Ecto neural progenitor cell (in vitro differentiated cells): Measurements from ENCODE around the gene CARM1.
"Not testable (repeated sequence)": the region's sequence is repeated elsewhere in the genome, so short reads cannot be mapped to it uniquely, and the experiment has no call there.

Experiments
- DNase-seq: peaks from one replicate; pipeline ENCODE4 v3.0.0-alpha.2; 2018; ENCODE audit warnings: low spot score

The CARM1 gene

GRCh38 chr19:10846500-10847202 is 24.7 kb upstream of the CARM1 start:
- DNase-seq = no peak

GRCh38 chr19:10848230-10848856 is 23.0 kb upstream of the CARM1 start, which contains the start of gene C19orf38:
TSS of gene C19orf38 (plus strand) at chr19:10848415. CDS start at chr19:10848509, 94 bp downstream.
- DNase-seq = no peak

- no peak for DNase-seq
Observed at GRCh38 chr19:10850631-10851030, 20.7 kb upstream of the CARM1 start.

GRCh38 chr19:10852098-10852800 is 19.1 kb upstream of the CARM1 start:
- no peak for DNase-seq

GRCh38 chr19:10852941-10853340 is 18.4 kb upstream of the CARM1 start:
- no peak for DNase-seq

GRCh38 chr19:10854350-10855089 is 16.8 kb upstream of the CARM1 start:
- DNase-seq = no peak

- no peak for DNase-seq
Observed at GRCh38 chr19:10855879-10856522, 15.4 kb upstream of the CARM1 start.

GRCh38 chr19:10856899-10857298 is 14.5 kb upstream of the CARM1 start:
- not testable (repeated sequence) for DNase-seq

GRCh38 chr19:10858204-10858828 is 13.0 kb upstream of the CARM1 start:
- DNase-seq = peak; percentile 61

- DNase-seq = peak; percentile 61
Observed at GRCh38 chr19:10861103-10861651, 10.2 kb upstream of the CARM1 start.

GRCh38 chr19:10862561-10863106 is 8.7 kb upstream of the CARM1 start:
- no peak for DNase-seq

- DNase-seq = peak; percentile 52
Observed at GRCh38 chr19:10863107-10863717, 8.1 kb upstream of the CARM1 start.

- DNase-seq = peak; percentile 89
Observed at GRCh38 chr19:10864538-10864899, 6.8 kb upstream of the CARM1 start.

GRCh38 chr19:10866495-10866894 is 4.9 kb upstream of the CARM1 start:
- no peak for DNase-seq

GRCh38 chr19:10868872-10869547 is 2.3 kb upstream of the CARM1 start:
- DNase-seq = no peak

GRCh38 chr19:10869872-10870311 is 1.5 kb upstream of the CARM1 start:
- DNase-seq = not testable (repeated sequence)

- no peak for DNase-seq
Observed at GRCh38 chr19:10870501-10870954, 825 bp upstream of the CARM1 start.

GRCh38 chr19:10871711-10872545 is 575 bp downstream of the CARM1 start:
- DNase-seq = peak; percentile 77
